ENCODE data around the gene OR6J1. TPM values are rescaled to one million over a fixed set of nuclear protein-coding genes. Genes with fewer than 3 reads are reported as not detected.

Gene OR6J1
- total and polyA plus RNA-seq, 4 donors: not detected

GRCh38 chr14:22597265-22597664, 46.9 kb downstream of the OR6J1 start:
- Histone ChIP-seq H3K4me1 (ENCODE audit: control insufficient read depth in 4 of 4, insufficient read depth in 4 of 4, low read length in 3 of 4) (peaks cover 0 to 22% (median 5%) of the 10 kb centered on the region in 4 donors), H3K9me3 (ENCODE audit: control insufficient read depth in 4 of 4, low read length in 3 of 4) (no peaks in the 10 kb centered on the region), H3K27me3 (ENCODE audit: control insufficient read depth in 4 of 4, insufficient read depth in 4 of 4, low read length in 3 of 4) (no peaks in the 10 kb centered on the region), H3K9ac (ENCODE audit: low read depth in 1 of 2, low read length in 2 of 2) (no peak overlapping the region), H3K4me3 (ENCODE audit: low read depth in 1 of 3, low read length in 3 of 3) (no peak overlapping the region), H3K36me3 (ENCODE audit: control insufficient read depth in 4 of 4, insufficient read depth in 3 of 4, low read depth in 1 of 4, low read length in 3 of 4) (peaks cover 2 to 8% (median 3%) of the 10 kb centered on the region in 4 donors), H3K27ac (ENCODE audit: low read depth in 1 of 2, low read length in 2 of 2) (no peak overlapping the region)
- 82% methylated on average over 6 of the region's 6 CpGs for WGBS
- TF ChIP-seq ATF3 (IDR thresholded peaks at IDR 0.05) (no peak), FOXA2 (IDR thresholded peaks at IDR 0.05) (no peak), FOXA1 (IDR thresholded peaks at IDR 0.05) (no peak), SP1 (IDR thresholded peaks at IDR 0.05) (no peak), HNF4A (conservative IDR thresholded peaks at IDR 0.05) (no peak), EGR1 (IDR thresholded peaks at IDR 0.05; ENCODE audit: low read depth in 2 of 2) (no peak), GABPA (IDR thresholded peaks at IDR 0.05 in 1 of 2, conservative IDR thresholded peaks at IDR 0.05 in 1 of 2) (no peak), RXRA (IDR thresholded peaks at IDR 0.05) (no peak), JUND (IDR thresholded peaks at IDR 0.05) (no peak), RAD21 (IDR thresholded peaks at IDR 0.05) (no peak)
- TF ChIP-seq, protein P1, sequence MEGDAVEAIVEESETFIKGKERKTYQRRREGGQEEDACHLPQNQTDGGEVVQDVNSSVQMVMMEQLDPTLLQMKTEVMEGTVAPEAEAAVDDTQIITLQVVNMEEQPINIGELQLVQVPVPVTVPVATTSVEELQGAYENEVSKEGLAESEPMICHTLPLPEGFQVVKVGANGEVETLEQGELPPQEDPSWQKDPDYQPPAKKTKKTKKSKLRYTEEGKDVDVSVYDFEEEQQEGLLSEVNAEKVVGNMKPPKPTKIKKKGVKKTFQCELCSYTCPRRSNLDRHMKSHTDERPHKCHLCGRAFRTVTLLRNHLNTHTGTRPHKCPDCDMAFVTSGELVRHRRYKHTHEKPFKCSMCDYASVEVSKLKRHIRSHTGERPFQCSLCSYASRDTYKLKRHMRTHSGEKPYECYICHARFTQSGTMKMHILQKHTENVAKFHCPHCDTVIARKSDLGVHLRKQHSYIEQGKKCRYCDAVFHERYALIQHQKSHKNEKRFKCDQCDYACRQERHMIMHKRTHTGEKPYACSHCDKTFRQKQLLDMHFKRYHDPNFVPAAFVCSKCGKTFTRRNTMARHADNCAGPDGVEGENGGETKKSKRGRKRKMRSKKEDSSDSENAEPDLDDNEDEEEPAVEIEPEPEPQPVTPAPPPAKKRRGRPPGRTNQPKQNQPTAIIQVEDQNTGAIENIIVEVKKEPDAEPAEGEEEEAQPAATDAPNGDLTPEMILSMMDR (IDR thresholded peaks at IDR 0.05; ENCODE audit: low read depth, low read length, missing input control): no peak
- TF ChIP-seq, protein P2, sequence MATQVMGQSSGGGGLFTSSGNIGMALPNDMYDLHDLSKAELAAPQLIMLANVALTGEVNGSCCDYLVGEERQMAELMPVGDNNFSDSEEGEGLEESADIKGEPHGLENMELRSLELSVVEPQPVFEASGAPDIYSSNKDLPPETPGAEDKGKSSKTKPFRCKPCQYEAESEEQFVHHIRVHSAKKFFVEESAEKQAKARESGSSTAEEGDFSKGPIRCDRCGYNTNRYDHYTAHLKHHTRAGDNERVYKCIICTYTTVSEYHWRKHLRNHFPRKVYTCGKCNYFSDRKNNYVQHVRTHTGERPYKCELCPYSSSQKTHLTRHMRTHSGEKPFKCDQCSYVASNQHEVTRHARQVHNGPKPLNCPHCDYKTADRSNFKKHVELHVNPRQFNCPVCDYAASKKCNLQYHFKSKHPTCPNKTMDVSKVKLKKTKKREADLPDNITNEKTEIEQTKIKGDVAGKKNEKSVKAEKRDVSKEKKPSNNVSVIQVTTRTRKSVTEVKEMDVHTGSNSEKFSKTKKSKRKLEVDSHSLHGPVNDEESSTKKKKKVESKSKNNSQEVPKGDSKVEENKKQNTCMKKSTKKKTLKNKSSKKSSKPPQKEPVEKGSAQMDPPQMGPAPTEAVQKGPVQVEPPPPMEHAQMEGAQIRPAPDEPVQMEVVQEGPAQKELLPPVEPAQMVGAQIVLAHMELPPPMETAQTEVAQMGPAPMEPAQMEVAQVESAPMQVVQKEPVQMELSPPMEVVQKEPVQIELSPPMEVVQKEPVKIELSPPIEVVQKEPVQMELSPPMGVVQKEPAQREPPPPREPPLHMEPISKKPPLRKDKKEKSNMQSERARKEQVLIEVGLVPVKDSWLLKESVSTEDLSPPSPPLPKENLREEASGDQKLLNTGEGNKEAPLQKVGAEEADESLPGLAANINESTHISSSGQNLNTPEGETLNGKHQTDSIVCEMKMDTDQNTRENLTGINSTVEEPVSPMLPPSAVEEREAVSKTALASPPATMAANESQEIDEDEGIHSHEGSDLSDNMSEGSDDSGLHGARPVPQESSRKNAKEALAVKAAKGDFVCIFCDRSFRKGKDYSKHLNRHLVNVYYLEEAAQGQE (IDR thresholded peaks at IDR 0.05): no peak
- no peak for DNase-seq (ENCODE audit: low spot score)

DNA sequence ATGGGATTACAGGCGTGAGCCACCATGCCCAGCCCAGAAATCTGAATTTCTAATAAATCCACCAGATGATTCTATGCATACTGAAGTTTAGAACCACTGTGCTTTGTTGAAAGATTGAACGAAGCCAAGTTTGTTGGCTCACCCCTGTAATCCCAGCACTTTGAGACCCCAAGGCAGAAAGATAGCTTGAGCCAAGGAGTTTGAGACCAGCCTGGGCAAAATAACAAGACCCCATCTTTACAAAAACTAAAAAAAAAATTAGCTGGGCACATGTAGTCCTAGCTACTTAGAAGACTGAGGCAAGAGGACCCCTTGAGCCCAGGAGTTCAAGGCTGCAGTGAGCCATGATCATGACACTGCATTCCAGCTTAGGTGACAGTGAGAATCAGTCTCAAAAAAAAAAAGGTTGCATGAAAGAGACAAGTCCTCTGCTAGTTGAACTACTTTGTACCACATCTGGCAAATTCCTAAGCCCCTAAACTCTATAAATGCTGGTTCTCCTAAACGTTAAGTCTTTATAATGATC, 47.7 kb downstream of the OR6J1 start:
- Histone ChIP-seq H3K9ac (ENCODE audit: low read depth in 1 of 2, low read length in 2 of 2) (no peak overlapping the region), H3K27ac (ENCODE audit: low read depth in 1 of 2, low read length in 2 of 2) (no peak overlapping the region), H3K4me3 (ENCODE audit: low read depth in 1 of 3, low read length in 3 of 3) (no peak overlapping the region), H3K9me3 (ENCODE audit: control insufficient read depth in 4 of 4, low read length in 3 of 4) (no peaks in the 10 kb centered on the region), H3K4me1 (ENCODE audit: control insufficient read depth in 4 of 4, insufficient read depth in 4 of 4, low read length in 3 of 4) (peaks cover 0 to 22% (median 5%) of the 10 kb centered on the region in 4 donors), H3K27me3 (ENCODE audit: control insufficient read depth in 4 of 4, insufficient read depth in 4 of 4, low read length in 3 of 4) (no peaks in the 10 kb centered on the region), H3K36me3 (ENCODE audit: control insufficient read depth in 4 of 4, insufficient read depth in 3 of 4, low read depth in 1 of 4, low read length in 3 of 4) (no peaks in the 10 kb centered on the region)
- DNase-seq (ENCODE audit: low spot score): no peak
- 90% methylated on average over 3 of the region's 3 CpGs for WGBS
- TF ChIP-seq NR2F2 (IDR thresholded peaks at IDR 0.05): no peak
- TF ChIP-seq, protein P3, sequence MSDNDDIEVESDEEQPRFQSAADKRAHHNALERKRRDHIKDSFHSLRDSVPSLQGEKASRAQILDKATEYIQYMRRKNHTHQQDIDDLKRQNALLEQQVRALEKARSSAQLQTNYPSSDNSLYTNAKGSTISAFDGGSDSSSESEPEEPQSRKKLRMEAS (IDR thresholded peaks at IDR 0.05): no peak
- TF ChIP-seq SP1 (IDR thresholded peaks at IDR 0.05): no peak
- no peak for TF ChIP-seq GABPA (IDR thresholded peaks at IDR 0.05 in 1 of 2, conservative IDR thresholded peaks at IDR 0.05 in 1 of 2)
- TF ChIP-seq HNF4G (IDR thresholded peaks at IDR 0.05): no peak
- TF ChIP-seq ATF3 (IDR thresholded peaks at IDR 0.05): no peak
- TF ChIP-seq YY1 (IDR thresholded peaks at IDR 0.05): no peak
- TF ChIP-seq, protein P1 (IDR thresholded peaks at IDR 0.05; ENCODE audit: low read depth, low read length, missing input control): no peak
- no peak for TF ChIP-seq ZBTB33 (IDR thresholded peaks at IDR 0.05)
- no peak for TF ChIP-seq EGR1 (IDR thresholded peaks at IDR 0.05; ENCODE audit: low read depth in 2 of 2)
- no peak for TF ChIP-seq RXRA (IDR thresholded peaks at IDR 0.05)
- TF ChIP-seq JUND (IDR thresholded peaks at IDR 0.05): no peak
- TF ChIP-seq, protein P2 (IDR thresholded peaks at IDR 0.05): no peak
